ENCODE measurements around the gene MORN1. TPM values are rescaled to one million over a fixed set of nuclear protein-coding genes. Genes with fewer than 3 reads are reported as not detected.

Gene MORN1
- total and polyA plus RNA-seq, 11 donors = 2.2 to 8.2 (median 3.8) TPM

- peak in 1 of 5 donors; percentile 67 for DNase-seq
- Histone ChIP-seq H3K27me3 (peaks cover 0 to 8% (median 0%) of the 10 kb centered on the region in 9 donors), H3K4me3 (no peak overlapping the region), H3K4me1 (peaks cover 0 to 73% (median 35%) of the 10 kb centered on the region in 12 donors), H3K36me3 (no peaks in the 10 kb centered on the region), H3K27ac (peak overlapping the region in 3 of 12 donors; percentile 60 to 78 (median 65)), H3K9me3 (no peaks in the 10 kb centered on the region)
- intact Hi-C loops (cut with DNase I) = loop anchor here in 3 of 10 donors (5.0 kb wide), 2 partner anchors 57 to 62 kb away; no protein-coding TSS in a partner anchor
- TF ChIP-seq POLR2A (IDR thresholded peaks at IDR 0.05) (no peak), CTCF (IDR thresholded peaks at IDR 0.05) (no peak)
- peak in 2 of 4 donors; percentile 2 to 3 for ATAC-seq
- 78 to 89% (median 84%) methylated on average over 14 to 15 of the region's 15 CpGs for WGBS, 4 donors
Observed at GRCh38 chr1:2320006-2320405, 71.3 kb downstream of the MORN1 start.

GRCh38 chr1:2319291-2319690, 72.1 kb downstream of the MORN1 start:
- Histone ChIP-seq H3K27ac (peak overlapping the region in 7 of 12 donors; percentile 18 to 75 (median 54)), H3K36me3 (no peaks in the 10 kb centered on the region), H3K27me3 (peaks cover 0 to 8% (median 0%) of the 10 kb centered on the region in 9 donors), H3K4me1 (peaks cover 0 to 77% (median 37%) of the 10 kb centered on the region in 12 donors), H3K9me3 (no peaks in the 10 kb centered on the region), H3K4me3 (peak overlapping the region in 2 of 12 donors; percentile 12 to 16)
- intact Hi-C loops (cut with DNase I) = loop anchor here in 9 of 10 donors (5.0 to 10.0 kb wide), 5 partner anchors 63 to 124 kb away; partner anchors contain the start of gene FAAP20 (in 3 of the 9)
- 68 to 83% (median 70%) methylated on average over 13 to 21 of the region's 21 CpGs for WGBS, 4 donors
- DNase-seq = no peak
- TF ChIP-seq POLR2A (IDR thresholded peaks at IDR 0.05) (no peak), CTCF (IDR thresholded peaks at IDR 0.05) (no peak)
- ATAC-seq = no peak

GRCh38 chr1:2318314-2319278, 72.8 kb downstream of the MORN1 start:
- Histone ChIP-seq H3K4me1 (peaks cover 0 to 84% (median 44%) of the 10 kb centered on the region in 12 donors), H3K4me3 (peak overlapping the region in 3 of 12 donors; percentile 1 to 16 (median 12)), H3K27ac (peak overlapping the region in 7 of 12 donors; percentile 30 to 95 (median 60)), H3K27me3 (peaks cover 0 to 8% (median 0%) of the 10 kb centered on the region in 9 donors), H3K36me3 (no peaks in the 10 kb centered on the region), H3K9me3 (no peaks in the 10 kb centered on the region)
- intact Hi-C loops (cut with DNase I) = loop anchor here in 9 of 10 donors (5.0 to 10.0 kb wide), 5 partner anchors 64 to 124 kb away; partner anchors contain the start of gene FAAP20 (in 3 of the 9)
- TF ChIP-seq POLR2A (IDR thresholded peaks at IDR 0.05) (no peak), CTCF (IDR thresholded peaks at IDR 0.05) (no peak)
- DNase-seq (no peak), ATAC-seq (no peak)
- 69 to 76% (median 73%) methylated on average over 39 to 41 of the region's 41 CpGs for WGBS, 4 donors
